ENCODE results near the gene SCGB3A1. TPM values are rescaled to one million over a fixed set of nuclear protein-coding genes. Genes with fewer than 3 reads are reported as not detected.

Gene SCGB3A1
- total and polyA plus RNA-seq, 2 of the 4 experiments (the other 2 are of a cell fraction): not detected

DNA sequence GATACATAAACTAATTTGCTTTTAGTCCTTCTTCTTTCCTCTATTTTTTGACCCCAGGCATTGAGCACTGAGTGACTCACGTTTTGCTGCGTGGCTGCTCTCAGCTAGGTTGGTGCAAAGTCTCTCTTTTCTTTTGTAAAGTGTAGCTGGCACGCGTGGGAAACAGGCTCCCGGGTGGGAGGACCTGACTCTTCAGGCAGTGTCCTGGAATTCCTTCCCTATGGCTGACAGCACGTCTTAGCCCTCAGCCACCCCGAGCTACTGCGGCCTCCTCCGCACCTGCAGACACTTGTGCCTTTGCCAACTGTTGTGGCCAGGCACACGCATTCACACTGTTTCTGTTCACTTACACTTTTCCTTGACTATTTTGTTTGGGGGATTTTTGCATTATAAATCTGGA lies 877 bp upstream of the SCGB3A1 start:
- H4K20me1 ChIP-seq (ENCODE audit: insufficient read depth, low read length): no peaks in the 10 kb centered on the region
- H3K79me1 ChIP-seq (ENCODE audit: low read depth in 1 of 2, low read length in 2 of 2): no peaks in the 10 kb centered on the region
- no peak overlapping the region for H2AK5ac ChIP-seq (ENCODE audit: low read depth, low read length)
- H2BK15ac ChIP-seq (ENCODE audit: low read depth, low read length): no peak overlapping the region
- no peak overlapping the region for H3K9ac ChIP-seq (ENCODE audit: low read depth, low read length)
- H2BK120ac ChIP-seq (ENCODE audit: low read depth, low read length): no peak overlapping the region
- no peak for ATAC-seq (ENCODE audit: low read depth)
- H3K4me2 ChIP-seq (ENCODE audit: low read depth, low read length): no peak overlapping the region
- H2AFZ ChIP-seq (replicated peaks; ENCODE audit: low read length, poor library complexity): no peak overlapping the region
- no peak overlapping the region for H2BK5ac ChIP-seq (ENCODE audit: low read depth, low read length, poor library complexity, severe bottlenecking)
- no TSS peak for BruUV-seq (replicated peaks)
- 87% methylated on average over 3 of the region's 10 CpGs; no CpG with 5 or more reads in 1 of the 2 experiments for WGBS, 2 experiments (ENCODE audit: extremely low coverage in 2 of 2, insufficient read length in 1 of 2)
- no peak overlapping the region for H4K5ac ChIP-seq (ENCODE audit: low read depth, low read length)
- H3K27ac ChIP-seq (ENCODE audit: insufficient read depth, low read length): no peak overlapping the region
- H3K36me3 ChIP-seq (ENCODE audit: control insufficient read depth, insufficient read depth, low read length): no peaks in the 10 kb centered on the region
- POLR2A ChIA-PET (ENCODE audit: unreplicated experiment): no interaction called here
- H2AK9ac ChIP-seq (replicated peaks; ENCODE audit: low read depth, low read length, poor library complexity): no peak overlapping the region
- in situ Hi-C loops (cut with MboI; ENCODE audit: low sequenced_read_pairs) (no loop called here), intact Hi-C loops (cut with micrococcal nuclease) (no loop called here), dilution Hi-C loops (cut with HindIII; ENCODE audit: low sequenced_read_pairs, unreplicated experiment) (no loop called here)
- H3K4me1 ChIP-seq (ENCODE audit: control insufficient read depth, insufficient read depth, low read length): no peaks in the 10 kb centered on the region; the same call in 1 of the 2 replicates
- CTCF ChIA-PET: no interaction called here
- H3K14ac ChIP-seq (replicated peaks; ENCODE audit: low read depth, low read length): no peak overlapping the region
- DNase-seq: no peak
- no peak overlapping the region for H3K4me3 ChIP-seq (ENCODE audit: insufficient read depth, low read depth, low read length)
- H4K91ac ChIP-seq (ENCODE audit: insufficient read depth, low read depth, low read length): no peak overlapping the region
- H3K27me3 ChIP-seq (ENCODE audit: control insufficient read depth, insufficient read depth, low read length): peaks cover 40% of the 10 kb centered on the region
- no peak overlapping the region for H3K4ac ChIP-seq (ENCODE audit: low read depth, low read length)
- no peak overlapping the region for H3K23ac ChIP-seq (ENCODE audit: low read depth, low read length)
- H2BK20ac ChIP-seq (ENCODE audit: low read depth, low read length): no peak overlapping the region
- H3K9me3 ChIP-seq (ENCODE audit: control insufficient read depth, insufficient read depth, low read length): no peaks in the 10 kb centered on the region
- no peak overlapping the region for H4K8ac ChIP-seq (ENCODE audit: low read depth in 2 of 2, low read length in 2 of 2)
- no peak overlapping the region for H3K18ac ChIP-seq (ENCODE audit: low read depth, low read length)
- no peaks in the 10 kb centered on the region for H3K9me1 ChIP-seq (ENCODE audit: insufficient read depth, low read length)
- TF ChIP-seq CHD1 (IDR thresholded peaks at IDR 0.05; ENCODE audit: low read depth, low read length): no peak
- TF ChIP-seq, protein P1, sequence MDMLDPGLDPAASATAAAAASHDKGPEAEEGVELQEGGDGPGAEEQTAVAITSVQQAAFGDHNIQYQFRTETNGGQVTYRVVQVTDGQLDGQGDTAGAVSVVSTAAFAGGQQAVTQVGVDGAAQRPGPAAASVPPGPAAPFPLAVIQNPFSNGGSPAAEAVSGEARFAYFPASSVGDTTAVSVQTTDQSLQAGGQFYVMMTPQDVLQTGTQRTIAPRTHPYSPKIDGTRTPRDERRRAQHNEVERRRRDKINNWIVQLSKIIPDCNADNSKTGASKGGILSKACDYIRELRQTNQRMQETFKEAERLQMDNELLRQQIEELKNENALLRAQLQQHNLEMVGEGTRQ (IDR thresholded peaks at IDR 0.05; ENCODE audit: low read depth, low read length): no peak
- TF ChIP-seq MAZ (IDR thresholded peaks at IDR 0.05; ENCODE audit: borderline replicate concordance, low read depth, low read length): no peak
- no peak overlapping the region for H3K56ac ChIP-seq (ENCODE audit: extremely low read depth, insufficient read depth, low read length)
